Muscle of leg (tissue), 11 donors: ENCODE results near the gene TRABD2B. TPM values are rescaled to one million over a fixed set of nuclear protein-coding genes. Genes with fewer than 3 reads are reported as not detected.

Source experiments
- DNase-seq: peaks from one replicate; pipeline ENCODE4 v3.0.0; 2013
- H3K27ac ChIP-seq: one replicate; pipeline ENCODE4 v1.5.1; 2013; ENCODE audit warnings: mild to moderate bottlenecking, low read length, control low read depth
- H3K27me3 ChIP-seq: one replicate; pipeline ENCODE4 v1.6.1; 2013; ENCODE audit warnings: low read length; ENCODE audit not compliant: control insufficient read depth, insufficient read depth
- H3K36me3 ChIP-seq: one replicate; pipeline ENCODE4 v1.6.1; 2013; ENCODE audit warnings: low read length; ENCODE audit not compliant: control insufficient read depth, insufficient read depth
- H3K4me1 ChIP-seq: one replicate; pipeline ENCODE4 v1.6.1; 2013; ENCODE audit warnings: low read length; ENCODE audit not compliant: control insufficient read depth, insufficient read depth
- H3K4me3 ChIP-seq: one replicate; pipeline ENCODE4 v1.5.1; 2013; ENCODE audit warnings: low read length, control low read depth
- H3K9me3 ChIP-seq: replicated peaks from 2 replicates; pipeline ENCODE4 v1.6.1; 2013; ENCODE audit warnings: low read depth, low read length; ENCODE audit not compliant: control insufficient read depth
- WGBS: methylation state at CpG from one replicate; pipeline ENCODE4 v1.1.5; 2013; ENCODE audit warnings: missing lambda C conversion rate; ENCODE audit not compliant: insufficient coverage; 5-methylcytosine and 5-hydroxymethylcytosine counted together
- polyA plus RNA-seq, 8 donors: library from polyadenylated mRNA; unstranded; fragments of 120-200 nt; gene quantifications; one replicate each; pipeline versions ENCODE4 v1.2.1 to v1.2.3, GENCODE V29; 2013; ENCODE audit warnings: inconsistent platforms in 1 of 8, low replicate concordance in 1 of 8; ENCODE audit not compliant: insufficient read length in 8 of 8, insufficient read depth in 1 of 8
- total RNA-seq: library from RNA; stranded (reverse); fragments of 120-200 nt; gene quantifications from one replicate; pipeline ENCODE4 v1.2.4, GENCODE V29; 2013

Gene TRABD2B
- total and polyA plus RNA-seq, 9 donors = 1.1 to 7.0 (median 4.4) TPM

GRCh38 chr1:47914218-47914938 is 82.8 kb downstream of the TRABD2B start:
- Histone ChIP-seq H3K27me3 (no peaks in the 10 kb centered on the region), H3K4me1 (peaks cover 18% of the 10 kb centered on the region), H3K36me3 (no peaks in the 10 kb centered on the region), H3K4me3 (no peak overlapping the region), H3K27ac (no peak overlapping the region), H3K9me3 (no peaks in the 10 kb centered on the region)
- no peak for DNase-seq
- 94% methylated on average over 6 of the region's 13 CpGs for WGBS

GRCh38 chr1:47913225-47913823 is 83.9 kb downstream of the TRABD2B start:
- Histone ChIP-seq H3K4me1 (peaks cover 15% of the 10 kb centered on the region), H3K27me3 (no peaks in the 10 kb centered on the region), H3K27ac (no peak overlapping the region), H3K9me3 (no peaks in the 10 kb centered on the region), H3K36me3 (no peaks in the 10 kb centered on the region), H3K4me3 (no peak overlapping the region)
- DNase-seq = no peak
- WGBS = 90% methylated on average over 7 of the region's 10 CpGs

DNA sequence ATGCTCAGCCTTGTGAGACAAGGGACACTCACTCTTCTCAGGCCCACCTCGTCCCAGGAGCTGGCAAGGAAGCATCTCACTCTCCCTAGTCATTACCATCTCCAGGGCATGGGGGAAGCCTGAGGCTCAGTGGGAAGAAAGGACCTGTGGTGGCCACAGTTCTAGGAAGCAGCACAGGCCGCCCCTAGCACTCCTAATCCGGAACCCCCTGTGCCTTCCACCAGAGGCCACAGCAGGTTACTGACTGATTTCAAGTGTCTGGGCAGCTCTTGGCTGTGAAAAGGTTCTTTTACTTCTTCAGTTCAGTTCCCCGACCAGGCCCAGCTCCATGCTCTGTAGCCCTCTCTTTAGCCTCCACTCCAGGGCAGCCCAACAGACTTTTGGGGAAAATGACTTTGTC is 84.4 kb downstream of the TRABD2B start:
- peaks cover 15% of the 10 kb centered on the region for H3K4me1 ChIP-seq
- no peaks in the 10 kb centered on the region for H3K9me3 ChIP-seq
- WGBS = no CpG with 5 or more reads among the region's 4 CpGs
- no peak overlapping the region for H3K27ac ChIP-seq
- no peak overlapping the region for H3K4me3 ChIP-seq
- DNase-seq = no peak
- no peaks in the 10 kb centered on the region for H3K36me3 ChIP-seq
- H3K27me3 ChIP-seq = no peaks in the 10 kb centered on the region

GRCh38 chr1:47911892-47912291 is 85.3 kb downstream of the TRABD2B start:
- Histone ChIP-seq H3K27ac (no peak overlapping the region), H3K4me3 (no peak overlapping the region), H3K4me1 (peaks cover 17% of the 10 kb centered on the region), H3K27me3 (no peaks in the 10 kb centered on the region), H3K9me3 (no peaks in the 10 kb centered on the region), H3K36me3 (no peaks in the 10 kb centered on the region)
- no peak for DNase-seq
- WGBS = 60% methylated on average over 1 of the region's 4 CpGs

- Histone ChIP-seq H3K36me3 (no peaks in the 10 kb centered on the region), H3K9me3 (no peaks in the 10 kb centered on the region), H3K27ac (no peak overlapping the region), H3K4me3 (no peak overlapping the region), H3K27me3 (no peaks in the 10 kb centered on the region), H3K4me1 (peaks cover 19% of the 10 kb centered on the region)
- DNase-seq = no peak
- 95% methylated on average over 8 of the region's 9 CpGs for WGBS
Observed at GRCh38 chr1:47911424-47911823, 85.8 kb downstream of the TRABD2B start.

DNA sequence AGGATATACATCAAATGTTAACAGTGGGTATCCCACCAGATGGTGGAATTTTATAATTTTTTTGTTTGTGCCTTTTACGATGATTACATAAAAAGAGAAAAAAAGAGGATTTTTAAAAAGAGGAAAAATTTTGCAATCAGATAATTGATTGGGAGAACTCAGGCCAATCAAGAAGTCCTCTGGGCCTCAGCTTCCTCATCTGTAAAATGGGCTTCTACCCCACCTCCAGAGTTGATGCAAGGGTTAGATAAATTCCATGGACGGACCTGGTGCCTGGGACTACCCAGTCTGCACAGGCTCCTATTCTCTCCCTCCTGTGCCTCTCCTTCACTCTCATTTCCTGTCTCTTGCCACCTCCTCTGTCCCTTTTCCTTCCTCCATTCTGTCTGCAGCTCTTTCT is 88.9 kb downstream of the TRABD2B start:
- Histone ChIP-seq H3K4me3 (no peak overlapping the region), H3K27me3 (no peaks in the 10 kb centered on the region), H3K27ac (no peak overlapping the region), H3K9me3 (no peaks in the 10 kb centered on the region), H3K36me3 (no peaks in the 10 kb centered on the region), H3K4me1 (peaks cover 13% of the 10 kb centered on the region)
- no peak for DNase-seq
- 90% methylated on average over 1 of the region's 2 CpGs for WGBS

DNA sequence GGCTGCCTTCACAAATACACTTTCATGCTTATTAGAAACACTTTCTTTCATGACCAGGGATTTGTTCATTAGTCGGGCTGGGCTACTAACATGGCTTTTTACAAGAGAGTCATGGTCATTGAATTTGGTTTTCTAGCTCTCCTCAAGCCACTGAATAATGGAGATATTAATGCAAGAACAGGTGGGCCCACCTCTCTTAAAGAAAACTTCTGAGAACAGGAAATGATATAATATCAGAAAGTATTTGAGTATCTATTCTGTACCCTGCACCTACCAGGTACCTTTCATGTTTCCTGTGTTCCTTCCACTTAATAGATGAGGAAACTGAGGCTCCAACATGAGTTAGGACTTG is 90.0 kb downstream of the TRABD2B start:
- no peaks in the 10 kb centered on the region for H3K27me3 ChIP-seq
- no peaks in the 10 kb centered on the region for H3K36me3 ChIP-seq
- H3K9me3 ChIP-seq = no peaks in the 10 kb centered on the region
- no peak for DNase-seq
- no peak overlapping the region for H3K27ac ChIP-seq
- H3K4me1 ChIP-seq = peaks cover 13% of the 10 kb centered on the region
- H3K4me3 ChIP-seq = no peak overlapping the region
- WGBS = no CpG with 5 or more reads among the region's 1 CpG

DNA sequence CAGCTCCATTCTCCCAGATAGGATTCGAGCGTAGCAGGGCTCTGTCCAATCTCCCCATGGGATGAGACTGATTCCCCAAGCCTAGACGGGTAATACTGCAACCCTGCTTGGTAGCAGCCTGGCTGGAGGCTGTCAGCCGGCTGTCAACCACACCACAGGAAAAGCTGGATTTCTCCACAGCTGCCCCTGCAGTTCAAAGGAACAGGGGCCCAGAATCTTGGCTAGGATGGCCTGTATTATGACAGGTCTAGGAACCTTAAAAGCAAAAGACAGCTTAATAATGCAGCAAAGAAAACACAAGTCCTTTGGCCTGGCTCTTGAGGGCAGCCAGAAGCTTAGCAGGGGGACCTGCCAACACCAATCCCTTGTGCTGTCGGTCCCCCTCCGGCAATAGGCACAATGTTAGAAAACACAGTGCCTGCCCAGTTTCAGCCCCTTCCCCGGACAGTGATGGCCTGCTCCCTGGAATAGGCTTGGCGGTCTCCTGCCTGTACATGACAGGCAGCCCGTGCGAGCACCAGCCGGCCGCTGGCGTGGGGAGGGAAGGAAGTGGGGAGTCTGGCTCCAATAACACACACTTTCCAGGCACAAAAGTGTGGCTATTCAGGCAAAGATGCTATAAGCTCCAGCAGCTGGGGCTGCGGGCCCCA is 90.5 kb downstream of the TRABD2B start:
- Histone ChIP-seq H3K27me3 (no peaks in the 10 kb centered on the region), H3K36me3 (no peaks in the 10 kb centered on the region), H3K27ac (no peak overlapping the region), H3K4me3 (no peak overlapping the region), H3K9me3 (no peaks in the 10 kb centered on the region), H3K4me1 (peaks cover 13% of the 10 kb centered on the region)
- WGBS = 44% methylated on average over 6 of the region's 14 CpGs
- no peak for DNase-seq

GRCh38 chr1:47906009-47906432 is 91.2 kb downstream of the TRABD2B start:
- Histone ChIP-seq H3K27ac (no peak overlapping the region), H3K4me1 (peaks cover 13% of the 10 kb centered on the region), H3K27me3 (no peaks in the 10 kb centered on the region), H3K4me3 (no peak overlapping the region), H3K9me3 (no peaks in the 10 kb centered on the region), H3K36me3 (no peaks in the 10 kb centered on the region)
- no peak for DNase-seq
- WGBS = 50% methylated on average over 1 of the region's 4 CpGs

DNA sequence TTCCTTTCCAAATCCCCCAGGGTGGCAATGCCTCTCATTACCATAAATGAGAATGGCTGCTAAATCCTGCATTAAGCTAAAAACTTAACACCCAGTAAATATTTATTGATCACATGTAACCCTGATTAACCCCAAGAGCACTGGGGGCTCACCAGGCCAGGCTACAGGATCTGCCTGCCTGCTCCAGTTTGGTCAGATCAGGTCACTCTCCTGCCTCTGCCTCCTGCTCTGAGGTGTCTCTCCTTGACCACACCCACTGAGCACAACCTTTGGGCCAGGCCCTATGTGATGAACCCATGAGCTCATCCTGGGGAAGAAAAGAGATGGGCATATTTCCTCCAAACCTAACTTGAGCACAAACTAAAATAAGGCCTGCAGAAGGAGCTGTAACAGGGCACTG is 93.5 kb downstream of the TRABD2B start:
- H3K27ac ChIP-seq = no peak overlapping the region
- no peak for DNase-seq

More for the DNA sequence above, 93.5 kb downstream of the TRABD2B start:
- no peaks in the 10 kb centered on the region for H3K9me3 ChIP-seq
- H3K4me1 ChIP-seq = peaks cover 13% of the 10 kb centered on the region
- no peak overlapping the region for H3K4me3 ChIP-seq
- H3K27me3 ChIP-seq = no peaks in the 10 kb centered on the region
- H3K36me3 ChIP-seq = no peaks in the 10 kb centered on the region
